ENCODE measurements around the gene PCDHGA6. TPM values are rescaled to one million over a fixed set of nuclear protein-coding genes. Genes with fewer than 3 reads are reported as not detected.

PCDHGA6 gene
- total RNA-seq, 4 donors from 2014 or later: 2.0 to 11.1 (median 5.7) TPM

DNA sequence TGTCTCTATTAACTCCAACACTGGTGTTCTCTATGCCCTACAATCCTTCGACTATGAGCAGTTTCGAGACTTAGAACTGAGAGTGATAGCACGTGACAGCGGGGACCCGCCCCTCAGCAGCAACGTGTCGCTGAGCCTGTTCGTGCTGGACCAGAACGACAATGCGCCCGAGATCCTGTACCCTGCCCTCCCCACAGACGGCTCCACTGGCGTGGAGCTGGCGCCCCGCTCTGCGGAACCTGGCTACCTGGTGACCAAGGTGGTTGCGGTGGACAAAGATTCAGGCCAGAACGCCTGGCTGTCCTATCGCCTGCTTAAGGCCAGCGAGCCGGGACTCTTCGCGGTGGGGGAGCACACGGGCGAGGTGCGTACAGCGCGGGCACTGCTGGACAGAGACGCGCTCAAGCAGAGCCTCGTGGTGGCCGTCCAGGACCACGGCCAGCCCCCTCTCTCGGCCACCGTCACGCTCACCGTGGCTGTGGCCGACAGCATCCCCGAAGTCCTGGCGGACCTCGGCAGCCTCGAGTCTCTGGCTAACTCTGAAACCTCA is 49.1 kb downstream of the PCDHGA6 start:
- 40% methylated on average over 1 of the region's 42 CpGs; no CpG with 5 or more reads in 1 of the 2 donors for WGBS, 2 donors (ENCODE audit: low coverage in 1 of 2)
- Histone ChIP-seq H3K36me3 (peaks cover 0 to 35% of the 10 kb centered on the region in 2 donors), H3K27me3 (no peaks in the 10 kb centered on the region), H3K4me3 (no peak overlapping the region), H3K4me1 (peaks cover 0 to 23% (median 0%) of the 10 kb centered on the region in 3 donors), H3K9me3 (peaks cover 0 to 99% (median 22%) of the 10 kb centered on the region in 3 donors), H3K27ac (no peak overlapping the region)
- no peak for ATAC-seq
- TF ChIP-seq EP300 (IDR thresholded peaks at IDR 0.05): no peak
- TF ChIP-seq POLR2AphosphoS5 (IDR thresholded peaks at IDR 0.05): no peak
- TF ChIP-seq POLR2A (IDR thresholded peaks at IDR 0.05): no peak
- TF ChIP-seq, protein P1, sequence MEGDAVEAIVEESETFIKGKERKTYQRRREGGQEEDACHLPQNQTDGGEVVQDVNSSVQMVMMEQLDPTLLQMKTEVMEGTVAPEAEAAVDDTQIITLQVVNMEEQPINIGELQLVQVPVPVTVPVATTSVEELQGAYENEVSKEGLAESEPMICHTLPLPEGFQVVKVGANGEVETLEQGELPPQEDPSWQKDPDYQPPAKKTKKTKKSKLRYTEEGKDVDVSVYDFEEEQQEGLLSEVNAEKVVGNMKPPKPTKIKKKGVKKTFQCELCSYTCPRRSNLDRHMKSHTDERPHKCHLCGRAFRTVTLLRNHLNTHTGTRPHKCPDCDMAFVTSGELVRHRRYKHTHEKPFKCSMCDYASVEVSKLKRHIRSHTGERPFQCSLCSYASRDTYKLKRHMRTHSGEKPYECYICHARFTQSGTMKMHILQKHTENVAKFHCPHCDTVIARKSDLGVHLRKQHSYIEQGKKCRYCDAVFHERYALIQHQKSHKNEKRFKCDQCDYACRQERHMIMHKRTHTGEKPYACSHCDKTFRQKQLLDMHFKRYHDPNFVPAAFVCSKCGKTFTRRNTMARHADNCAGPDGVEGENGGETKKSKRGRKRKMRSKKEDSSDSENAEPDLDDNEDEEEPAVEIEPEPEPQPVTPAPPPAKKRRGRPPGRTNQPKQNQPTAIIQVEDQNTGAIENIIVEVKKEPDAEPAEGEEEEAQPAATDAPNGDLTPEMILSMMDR (IDR thresholded peaks at IDR 0.05): no peak

DNA sequence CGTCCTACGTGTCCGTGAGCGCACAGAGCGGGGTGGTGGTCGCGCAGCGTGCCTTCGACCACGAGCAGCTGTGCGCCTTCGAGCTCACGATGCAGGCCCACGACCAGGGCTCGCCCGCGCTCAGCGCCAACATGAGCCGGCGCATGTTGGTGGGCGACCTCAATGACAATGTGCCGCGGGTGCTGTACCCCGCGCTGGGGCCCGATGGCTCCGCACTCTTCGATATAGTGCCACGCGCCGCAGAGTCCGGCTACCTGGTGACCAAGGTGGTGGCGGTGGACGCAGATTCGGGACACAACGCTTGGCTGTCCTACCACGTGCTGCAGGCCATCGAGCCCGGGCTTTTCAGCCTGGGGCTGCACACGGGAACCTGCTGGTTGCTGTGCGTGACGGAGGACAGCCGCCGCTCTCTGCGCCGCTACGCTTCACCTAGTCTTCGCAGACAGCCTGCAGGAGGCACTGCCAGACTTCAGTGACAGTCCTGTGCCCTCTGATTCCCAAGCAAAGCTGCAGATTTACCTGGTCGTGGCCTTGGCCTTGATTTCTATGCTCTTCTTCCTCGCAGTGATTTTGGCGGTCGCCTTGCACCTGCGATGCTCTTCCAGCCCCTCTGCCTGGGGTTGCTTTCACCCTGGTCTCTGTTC is 54.2 kb downstream of the PCDHGA6 start:
- Histone ChIP-seq H3K4me3 (no peak overlapping the region), H3K36me3 (peaks cover 0 to 32% of the 10 kb centered on the region in 2 donors), H3K9me3 (peaks cover 0 to 99% (median 25%) of the 10 kb centered on the region in 3 donors), H3K4me1 (peaks cover 0 to 14% (median 0%) of the 10 kb centered on the region in 3 donors), H3K27me3 (no peaks in the 10 kb centered on the region), H3K27ac (no peak overlapping the region)
- 38 to 40% methylated on average over 1 to 5 of the region's 53 CpGs for WGBS, 2 donors (ENCODE audit: low coverage in 1 of 2)
- ATAC-seq: no peak
- no peak for TF ChIP-seq POLR2AphosphoS5 (IDR thresholded peaks at IDR 0.05)

Other genes with a start within 250 kb of the PCDHGA6 start
- 1 to 10 TPM; 3.2 to 8.6 (median 5.8) TPM for gene PCDHB5, start 238.7 kb upstream of the PCDHGA6 start, total RNA-seq
- gene PCDHB6, start 223.8 kb upstream of the PCDHGA6 start, total RNA-seq: 1 to 10 TPM; 1.0 to 2.0 (median 1.5) TPM
- gene PCDHB7, start 201.2 kb upstream of the PCDHGA6 start, total RNA-seq: 1 to 10 TPM; 1.7 to 3.0 (median 2.4) TPM
- gene PCDHB8, start 196.1 kb upstream of the PCDHGA6 start, total RNA-seq: 1 to 10 TPM in 3 of 4 donors, under 1 TPM in 1; 0.27 to 1.5 (median 1.2) TPM
- 1 to 10 TPM; 4.4 to 5.2 (median 4.8) TPM for gene PCDHB16, start 191.5 kb upstream of the PCDHGA6 start, total RNA-seq
- 10 to 100 TPM in 1 of 4 donors, 1 to 10 TPM in 3; 1.9 to 10.9 (median 3.0) TPM for gene PCDHB9, start 186.7 kb upstream of the PCDHGA6 start, total RNA-seq
- gene PCDHB10, start 181.5 kb upstream of the PCDHGA6 start, total RNA-seq: 1 to 10 TPM; 3.0 to 6.4 (median 4.1) TPM
- gene PCDHB11, start 174.3 kb upstream of the PCDHGA6 start, total RNA-seq: 1 to 10 TPM in 3 of 4 donors, under 1 TPM in 1; 0.99 to 5.4 (median 3.0) TPM
- 1 to 10 TPM in 3 of 4 donors, under 1 TPM in 1; 0.67 to 5.1 (median 3.4) TPM for gene PCDHB12, start 165.2 kb upstream of the PCDHGA6 start, total RNA-seq
- 10 to 100 TPM in 1 of 4 donors, 1 to 10 TPM in 3; 2.7 to 11.7 (median 6.1) TPM for gene PCDHB13, start 160.0 kb upstream of the PCDHGA6 start, total RNA-seq
- gene PCDHB14, start 150.5 kb upstream of the PCDHGA6 start, total RNA-seq: 10 to 100 TPM in 1 of 4 donors, 1 to 10 TPM in 3; 5.4 to 12.8 (median 7.8) TPM
- 1 to 10 TPM; 3.2 to 6.6 (median 4.1) TPM for gene PCDHB15, start 128.5 kb upstream of the PCDHGA6 start, total RNA-seq
- 1 to 10 TPM in 2 of 4 donors, not detected in 2; 1.2 to 3.1 TPM for gene SLC25A2, start 69.8 kb upstream of the PCDHGA6 start, total RNA-seq
- 10 to 100 TPM; 58.7 to 75.9 (median 61.4) TPM for gene TAF7, start 53.1 kb upstream of the PCDHGA6 start, total RNA-seq
- gene PCDHGA1, start 43.4 kb upstream of the PCDHGA6 start, total RNA-seq: 1 to 10 TPM in 2 of 4 donors, under 1 TPM in 2; 0.67 to 1.3 (median 1.1) TPM
- 1 to 10 TPM; 3.2 to 5.6 (median 4.4) TPM for gene PCDHGA2, start 35.1 kb upstream of the PCDHGA6 start, total RNA-seq
- gene PCDHGA3, start 30.1 kb upstream of the PCDHGA6 start, total RNA-seq: 1 to 10 TPM; 1.3 to 5.7 (median 2.8) TPM
- gene PCDHGB1, start 23.8 kb upstream of the PCDHGA6 start, total RNA-seq: 1 to 10 TPM; 2.0 to 9.5 (median 4.2) TPM
- gene PCDHGA4, start 18.9 kb upstream of the PCDHGA6 start, total RNA-seq: 10 to 100 TPM in 1 of 4 donors, 1 to 10 TPM in 3; 2.4 to 12.0 (median 6.3) TPM
- gene PCDHGB2, start 13.9 kb upstream of the PCDHGA6 start, total RNA-seq: 10 to 100 TPM in 1 of 4 donors, 1 to 10 TPM in 3; 2.7 to 15.6 (median 4.1) TPM
- gene PCDHGA5, start 9.7 kb upstream of the PCDHGA6 start, total RNA-seq: 10 to 100 TPM in 1 of 4 donors, 1 to 10 TPM in 3; 2.6 to 12.5 (median 4.8) TPM
- 1 to 10 TPM; 1.5 to 10.0 (median 4.7) TPM for gene PCDHGB3, start 3.6 kb upstream of the PCDHGA6 start, total RNA-seq
- gene PCDHGA7, start 8.9 kb downstream of the PCDHGA6 start, total RNA-seq: 10 to 100 TPM in 1 of 4 donors, 1 to 10 TPM in 3; 2.7 to 14.3 (median 7.6) TPM
- gene PCDHGB4, start 13.8 kb downstream of the PCDHGA6 start, total RNA-seq: 10 to 100 TPM in 1 of 4 donors, 1 to 10 TPM in 3; 3.1 to 14.8 (median 6.0) TPM
- gene PCDHGA8, start 18.7 kb downstream of the PCDHGA6 start, total RNA-seq: 1 to 10 TPM; 3.0 to 6.8 (median 3.6) TPM
- gene PCDHGB5, start 24.1 kb downstream of the PCDHGA6 start, total RNA-seq: 10 to 100 TPM in 2 of 4 donors, 1 to 10 TPM in 2; 4.0 to 12.9 (median 9.8) TPM
- 1 to 10 TPM; 3.3 to 8.6 (median 5.9) TPM for gene PCDHGA9, start 28.9 kb downstream of the PCDHGA6 start, total RNA-seq
- gene PCDHGB6, start 34.1 kb downstream of the PCDHGA6 start, total RNA-seq: 10 to 100 TPM in 1 of 4 donors, 1 to 10 TPM in 3; 5.7 to 11.7 (median 6.5) TPM
- gene PCDHGA10, start 39.1 kb downstream of the PCDHGA6 start, total RNA-seq: 1 to 10 TPM; 2.9 to 8.2 (median 4.7) TPM
- 10 to 100 TPM; 12.3 to 19.3 (median 15.3) TPM for gene PCDHGB7, start 43.8 kb downstream of the PCDHGA6 start, total RNA-seq
- 10 to 100 TPM in 1 of 4 donors, 1 to 10 TPM in 3; 1.9 to 12.3 (median 3.9) TPM for gene PCDHGA11, start 47.2 kb downstream of the PCDHGA6 start, total RNA-seq
- 10 to 100 TPM in 1 of 4 donors, 1 to 10 TPM in 3; 5.3 to 15.4 (median 9.8) TPM for gene PCDHGA12, start 56.6 kb downstream of the PCDHGA6 start, total RNA-seq
- gene PCDHGC3, start 102.1 kb downstream of the PCDHGA6 start, total RNA-seq: 10 to 100 TPM; 52.6 to 95.6 (median 63.2) TPM
- gene PCDHGC4, start 111.1 kb downstream of the PCDHGA6 start, total RNA-seq: 10 to 100 TPM in 1 of 4 donors, 1 to 10 TPM in 2, under 1 TPM in 1; 0.10 to 12.9 (median 2.4) TPM
- gene PCDHGC5, start 115.2 kb downstream of the PCDHGA6 start, total RNA-seq: 1 to 10 TPM in 3 of 4 donors, under 1 TPM in 1; 0.07 to 5.1 (median 1.8) TPM
- gene DIAPH1, start 245.1 kb downstream of the PCDHGA6 start, total RNA-seq: 10 to 100 TPM; 35.2 to 62.3 (median 53.4) TPM

All from gastroesophageal sphincter (tissue), 4 donors.